B cell (primary cell): ENCODE measurements around the gene SDSL. TPM values are rescaled to one million over a fixed set of nuclear protein-coding genes. Genes with fewer than 3 reads are reported as not detected.

Source experiments
- ATAC-seq: fragments of 200-7000 bp; cut with Tn5 transposase; one replicate; pipeline ENCODE4 v1.10.0; 2021; ENCODE audit warnings: low read depth, mild to moderate bottlenecking, moderate number of reproducible peaks, moderate library complexity
- CTCF ChIA-PET: fragments of 350-600 bp; sonication (Branson Sonifier 250); formaldehyde crosslinking; loops from one replicate; lab custom pipeline; 2021; ENCODE audit warnings: antibody characterized with exemption, inconsistent platforms; lab: Charles Lee
- POLR2A ChIA-PET: fragments of 350-600 bp; sonication (Branson Sonifier 250); formaldehyde crosslinking; loops from one replicate; lab custom pipeline; 2021; ENCODE audit warnings: antibody characterized with exemption; lab: Charles Lee
- DNase-seq: peaks from one replicate; pipeline ENCODE4 v3.0.0; 2013
- H2AFZ ChIP-seq: 2 replicates; pipeline ENCODE4 v1.6.1; 2012; ENCODE audit warnings: mild to moderate bottlenecking, low read depth, low read length; ENCODE audit not compliant: insufficient read depth, poor library complexity, severe bottlenecking
- H3K27ac ChIP-seq, 2 donors: 1 replicate in 1 of 2; 2 replicates in 1 of 2; pipeline ENCODE4 v1.5.1; 2012 to 2013; ENCODE audit warnings: low read length in 2 of 2, mild to moderate bottlenecking in 2 of 2, moderate library complexity in 1 of 2
- H3K27me3 ChIP-seq, 4 experiments: fragments of 200-600 bp in 1 of 4; sonication (generic) in 1 of 4; replicated peaks in 1 of 4; 1 replicate in 2 of 4; 2 replicates in 2 of 4; pipeline versions ENCODE4 v1.6.1 to v1.7.0; 2013 to 2016; ENCODE audit warnings: low read length in 3 of 4, mild to moderate bottlenecking in 2 of 4, mixed read lengths in 1 of 4, moderate library complexity in 1 of 4; ENCODE audit not compliant: insufficient read depth in 4 of 4, control insufficient read depth in 3 of 4; ENCODE audit errors: control extremely low read depth in 1 of 4
- H3K36me3 ChIP-seq, 2 experiments: replicated peaks in 1 of 2; 1 replicate in 1 of 2; 2 replicates in 1 of 2; pipeline versions ENCODE4 v1.6.1 to v1.7.1; 2013; ENCODE audit warnings: low read length in 1 of 2; ENCODE audit not compliant: insufficient read depth in 2 of 2, control insufficient read depth in 1 of 2; ENCODE audit errors: control extremely low read depth in 1 of 2, extremely low read depth in 1 of 2
- H3K4me1 ChIP-seq, 2 donors: fragments of 200-600 bp in 1 of 2; sonication (generic) in 1 of 2; 1 replicate in 1 of 2; 2 replicates in 1 of 2; pipeline versions ENCODE4 v1.5.1 to v1.6.1; 2013 to 2017; ENCODE audit warnings: low read length in 2 of 2; ENCODE audit not compliant: control insufficient read depth in 2 of 2, insufficient read depth in 2 of 2
- H3K4me2 ChIP-seq: replicated peaks from 2 replicates; pipeline ENCODE3; 2012; ENCODE audit warnings: mild to moderate bottlenecking, low read depth, low read length; ENCODE audit not compliant: poor library complexity, severe bottlenecking
- H3K4me3 ChIP-seq, 5 experiments: fragments of 200-600 bp in 1 of 5; sonication (generic) in 1 of 5; 1 replicate in 3 of 5; 2 replicates in 2 of 5; pipeline versions ENCODE4 v1.5.1 to v1.7.0; 2011 to 2016; ENCODE audit warnings: low read length in 4 of 5, mild to moderate bottlenecking in 4 of 5, low read depth in 2 of 5, control low read depth in 1 of 5, moderate library complexity in 1 of 5; ENCODE audit not compliant: insufficient read depth in 1 of 5; ENCODE audit errors: control extremely low read depth in 1 of 5, extremely low read depth in 1 of 5
- H3K79me2 ChIP-seq: fragments of 200-600 bp; sonication (generic); one replicate; pipeline ENCODE4 v1.6.0; 2016; ENCODE audit warnings: low read length; ENCODE audit not compliant: control insufficient read depth, insufficient read depth
- H3K9ac ChIP-seq: fragments of 200-600 bp; sonication (generic); 2 replicates; pipeline ENCODE4 v1.6.1; 2017; ENCODE audit warnings: mild to moderate bottlenecking, low read length, moderate library complexity
- H3K9me3 ChIP-seq, 3 donors: one replicate each; pipeline versions ENCODE4 v1.6.1 to v1.7.1; 2013; ENCODE audit warnings: low read length in 2 of 3; ENCODE audit not compliant: control insufficient read depth in 2 of 3, insufficient read depth in 1 of 3; ENCODE audit errors: control extremely low read depth in 1 of 3
- H4K20me1 ChIP-seq: 2 replicates; pipeline ENCODE4 v1.6.0; 2012; ENCODE audit warnings: mild to moderate bottlenecking, low read length; ENCODE audit not compliant: insufficient read depth, control insufficient read depth, poor library complexity, severe bottlenecking
- H3K27ac Mint-ChIP-seq: one replicate; pipeline ENCODE4 v1.8.0; 2021; ENCODE audit warnings: mixed read lengths
- H3K27me3 Mint-ChIP-seq: one replicate; pipeline ENCODE4 v1.8.0; 2021; ENCODE audit warnings: mixed read lengths
- H3K4me1 Mint-ChIP-seq: one replicate; pipeline ENCODE4 v1.8.0; 2021; ENCODE audit warnings: mixed read lengths
- H3K4me3 Mint-ChIP-seq: one replicate; pipeline ENCODE4 v1.8.0; 2021; ENCODE audit warnings: mixed read lengths
- H3K9me3 Mint-ChIP-seq: one replicate; pipeline ENCODE4 v1.8.0; 2022; ENCODE audit warnings: mixed read lengths; ENCODE audit not compliant: insufficient read depth
- EZH2 ChIP-seq: IDR thresholded peaks from 2 replicates; pipeline ENCODE4 v1.6.1; 2012; ENCODE audit warnings: borderline replicate concordance, low read depth, mild to moderate bottlenecking, moderate library complexity, low read length; ENCODE audit not compliant: insufficient read depth, poor library complexity, severe bottlenecking
- WGBS: methylation state at CpG from one replicate; pipeline ENCODE4 v1.1.5; 2013; ENCODE audit warnings: missing lambda C conversion rate; ENCODE audit not compliant: insufficient coverage; 5-methylcytosine and 5-hydroxymethylcytosine counted together
- intact Hi-C: fragments of 100-400 bp; cut with micrococcal nuclease; formaldehyde crosslinking; loops from one replicate; pipeline ENCODE4 v1.10.0; 2022
- polyA plus RNA-seq: library from polyadenylated mRNA; depleted of rRNA; stranded (reverse); fragments of >200 nt; gene quantifications from 2 replicates; pipeline ENCODE4 v1.2.3, GENCODE V29; 2012
- total RNA-seq, 2 donors: library from RNA; stranded (reverse); fragments of 120-200 nt in 1 of 2; gene quantifications; 1 replicate in 1 of 2; 2 replicates in 1 of 2; pipeline versions ENCODE4 v1.2.3 to v1.2.4, GENCODE V29; 2013 to 2022
- TF ChIP-seq, protein P1 (sequence below): fragments of 200-600 bp; IDR thresholded peaks from one replicate; pipeline ENCODE4 v1.8.0; 2022; ENCODE audit warnings: antibody characterized with exemption, mild to moderate bottlenecking

The SDSL gene
- total and polyA plus RNA-seq, 2 donors (not counting 1 experiment from before 2014, with no cell fraction given) = 0.15 to 0.64 TPM

- TF ChIP-seq EZH2 = no peak
- TF ChIP-seq, protein P1, sequence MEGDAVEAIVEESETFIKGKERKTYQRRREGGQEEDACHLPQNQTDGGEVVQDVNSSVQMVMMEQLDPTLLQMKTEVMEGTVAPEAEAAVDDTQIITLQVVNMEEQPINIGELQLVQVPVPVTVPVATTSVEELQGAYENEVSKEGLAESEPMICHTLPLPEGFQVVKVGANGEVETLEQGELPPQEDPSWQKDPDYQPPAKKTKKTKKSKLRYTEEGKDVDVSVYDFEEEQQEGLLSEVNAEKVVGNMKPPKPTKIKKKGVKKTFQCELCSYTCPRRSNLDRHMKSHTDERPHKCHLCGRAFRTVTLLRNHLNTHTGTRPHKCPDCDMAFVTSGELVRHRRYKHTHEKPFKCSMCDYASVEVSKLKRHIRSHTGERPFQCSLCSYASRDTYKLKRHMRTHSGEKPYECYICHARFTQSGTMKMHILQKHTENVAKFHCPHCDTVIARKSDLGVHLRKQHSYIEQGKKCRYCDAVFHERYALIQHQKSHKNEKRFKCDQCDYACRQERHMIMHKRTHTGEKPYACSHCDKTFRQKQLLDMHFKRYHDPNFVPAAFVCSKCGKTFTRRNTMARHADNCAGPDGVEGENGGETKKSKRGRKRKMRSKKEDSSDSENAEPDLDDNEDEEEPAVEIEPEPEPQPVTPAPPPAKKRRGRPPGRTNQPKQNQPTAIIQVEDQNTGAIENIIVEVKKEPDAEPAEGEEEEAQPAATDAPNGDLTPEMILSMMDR = no peak
- WGBS = 39% methylated on average over 9 of the region's 11 CpGs
- Histone ChIP-seq H3K4me2 (no peak overlapping the region), H4K20me1 (no peaks in the 10 kb centered on the region), H3K9ac (no peak overlapping the region), H3K4me1 (peaks cover 10 to 18% of the 10 kb centered on the region in 2 donors), H3K4me3 (no peak overlapping the region), H3K27me3 (peaks cover 0 to 33% (median 19%) of the 10 kb centered on the region in 4 experiments), H3K27ac (no peak overlapping the region), H3K36me3 (no peaks in the 10 kb centered on the region), H2AFZ (no peak overlapping the region), H3K79me2 (no peaks in the 10 kb centered on the region), H3K9me3 (peaks cover 0 to 15% (median 0%) of the 10 kb centered on the region in 3 donors)
- ChIA-PET POLR2A (no interaction called here), CTCF (interaction anchor here (0.7 to 1.4 kb wide), 13 partner anchors 12 to 375 kb away, joined by 3 to 6 read pairs (median 3); no protein-coding TSS in a partner anchor)
- Mint-ChIP-seq H3K4me1 (peaks cover 20% of the 10 kb centered on the region), H3K9me3 (peaks cover 7% of the 10 kb centered on the region), H3K27me3 (peaks cover 39% of the 10 kb centered on the region), H3K4me3 (no peak overlapping the region), H3K27ac (no peak overlapping the region)
- DNase-seq = peak; percentile 40
- ATAC-seq = no peak
- intact Hi-C loops = loop anchor here (5.0 kb wide), 1 partner anchor 229 kb away; no protein-coding TSS in a partner anchor
These were observed 3.8 kb downstream of the SDSL start for GRCh38 chr12:113425960-113426453.

DNA sequence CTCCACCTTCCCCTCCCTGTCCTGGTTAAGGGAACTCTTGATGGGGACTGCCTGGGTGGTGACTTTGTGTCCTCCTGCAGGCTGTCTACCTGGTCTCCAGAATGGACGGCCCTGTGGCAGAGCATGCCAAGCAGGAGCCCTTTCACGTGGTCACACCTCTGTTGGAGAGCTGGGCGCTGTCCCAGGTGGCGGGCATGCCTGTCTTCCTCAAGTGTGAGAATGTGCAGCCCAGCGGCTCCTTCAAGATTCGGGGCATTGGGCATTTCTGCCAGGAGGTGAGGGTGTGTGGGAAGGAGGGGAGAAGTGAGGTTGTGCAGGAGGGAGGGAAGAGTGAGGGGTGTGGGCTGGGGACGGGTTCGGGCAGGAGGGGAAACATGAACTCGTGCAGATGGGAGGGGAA, 5.7 kb downstream of the SDSL start:
- no peaks in the 10 kb centered on the region for H3K79me2 ChIP-seq
- Mint-ChIP-seq H3K27me3 (peaks cover 43% of the 10 kb centered on the region), H3K27ac (no peak overlapping the region), H3K4me3 (no peak overlapping the region), H3K4me1 (peaks cover 10% of the 10 kb centered on the region), H3K9me3 (peaks cover 7% of the 10 kb centered on the region)
- ChIA-PET CTCF (no interaction called here), POLR2A (no interaction called here)
- 87% methylated on average over 9 of the region's 9 CpGs for WGBS
- ATAC-seq = no peak
- peaks cover 0 to 6% of the 10 kb centered on the region in 2 donors for H3K4me1 ChIP-seq
- no peak overlapping the region for H3K27ac ChIP-seq
- H3K27me3 ChIP-seq = peaks cover 0 to 32% (median 17%) of the 10 kb centered on the region in 4 experiments
- H3K36me3 ChIP-seq = no peaks in the 10 kb centered on the region
- no peak overlapping the region for H3K4me2 ChIP-seq
- H4K20me1 ChIP-seq = no peaks in the 10 kb centered on the region
- no peak overlapping the region for H3K4me3 ChIP-seq
- intact Hi-C loops = loop anchor here (5.0 kb wide), 1 partner anchor 231 kb away; no protein-coding TSS in a partner anchor
- H2AFZ ChIP-seq = no peak overlapping the region
- no peak for DNase-seq
- H3K9me3 ChIP-seq = peaks cover 0 to 15% (median 0%) of the 10 kb centered on the region in 3 donors
- TF ChIP-seq, protein P1 = no peak
- no peak for TF ChIP-seq EZH2
- no peak overlapping the region for H3K9ac ChIP-seq
